GM19452 (cell line): ENCODE results near the gene KLHDC1.
A peak's percentile ranks its signal among the peaks of the same experiment; 100 is the strongest.
"Not testable (repeated sequence)": the region's sequence is repeated elsewhere in the genome, so short reads cannot be mapped to it uniquely, and the experiment has no call there.

ENCODE experiments used
- ATAC-seq: cut with Tn5 transposase; IDR thresholded peaks from one replicate; pipeline ENCODE4 v1.9.1; 2021; ENCODE audit not compliant: unreplicated experiment

The KLHDC1 gene

GRCh38 chr14:49692811-49693734 lies at the start of gene KLHDC1:
KLHDC1 (plus strand) TSS chr14:49693120; CDS start chr14:49693195, 75 bp downstream.
- ATAC-seq, result peak; percentile 68

- no peak for ATAC-seq
These were observed 39.4 kb upstream of the KLHDC1 start for GRCh38 chr14:49653508-49653907.

- no peak for ATAC-seq
These were observed 38.4 kb upstream of the KLHDC1 start for GRCh38 chr14:49654511-49654910.

- not testable (repeated sequence) for ATAC-seq
These were observed 35.4 kb upstream of the KLHDC1 start for GRCh38 chr14:49657500-49657899.

GRCh38 chr14:49659526-49660455 lies 33.1 kb upstream of the KLHDC1 start:
- ATAC-seq, result no peak

- no peak for ATAC-seq
These were observed 22.4 kb upstream of the KLHDC1 start for GRCh38 chr14:49670475-49670874.

- ATAC-seq, result no peak
These were observed 19.3 kb upstream of the KLHDC1 start for GRCh38 chr14:49673586-49673985.

GRCh38 chr14:49677643-49678042 lies 15.3 kb upstream of the KLHDC1 start:
- ATAC-seq, result no peak

- no peak for ATAC-seq
These were observed 13.6 kb upstream of the KLHDC1 start for GRCh38 chr14:49679271-49679670.

- ATAC-seq, result no peak
These were observed 6.5 kb upstream of the KLHDC1 start for GRCh38 chr14:49686425-49686824.

- peak; percentile 87 for ATAC-seq
These were observed 4.8 kb upstream of the KLHDC1 start, which contains the start of gene POLE2 for GRCh38 chr14:49687942-49688700. POLE2 (minus strand) TSS chr14:49688214; CDS start chr14:49688203, 11 bp downstream.

GRCh38 chr14:49688701-49689030 lies 4.3 kb upstream of the KLHDC1 start:
- ATAC-seq, result no peak

GRCh38 chr14:49691031-49691430 lies 1.9 kb upstream of the KLHDC1 start:
- no peak for ATAC-seq

GRCh38 chr14:49692193-49692757 lies 645 bp upstream of the KLHDC1 start:
- ATAC-seq, result no peak

GRCh38 chr14:49693735-49694124 lies 810 bp downstream of the KLHDC1 start:
- ATAC-seq, result not testable (repeated sequence)

GRCh38 chr14:49702725-49703124 lies 9.8 kb downstream of the KLHDC1 start:
- no peak for ATAC-seq

- no peak for ATAC-seq
These were observed 11.0 kb downstream of the KLHDC1 start for GRCh38 chr14:49703965-49704364.

- ATAC-seq, result not testable (repeated sequence)
These were observed 11.6 kb downstream of the KLHDC1 start for GRCh38 chr14:49704471-49704870.

GRCh38 chr14:49710993-49711392 lies 18.1 kb downstream of the KLHDC1 start:
- not testable (repeated sequence) for ATAC-seq

- no peak for ATAC-seq
These were observed 27.8 kb downstream of the KLHDC1 start for GRCh38 chr14:49720744-49721143.
